ENCODE results near the gene CFAP53. TPM values are rescaled to one million over a fixed set of nuclear protein-coding genes. Genes with fewer than 3 reads are reported as not detected.
"Not testable (repeated sequence)": the region's sequence is repeated elsewhere in the genome, so short reads cannot be mapped to it uniquely, and the experiment has no call there.

Gene CFAP53
- total RNA-seq, 1 donor from 2014 or later = not detected

GRCh38 chr18:50289108-50289443 is 22.8 kb upstream of the CFAP53 start:
- intact Hi-C loops (cut with DNase I) = loop anchor here (10.0 kb wide), 2 partner anchors 804 to 906 kb away; partner anchors contain the start of genes C18orf32 and MEX3C
- no peak for DNase-seq (ENCODE audit: missing footprints)
- ATAC-seq = no peak

GRCh38 chr18:50288348-50289107 is 22.2 kb upstream of the CFAP53 start:
- intact Hi-C loops (cut with DNase I) = loop anchor here (10.0 kb wide), 2 partner anchors 804 to 906 kb away; partner anchors contain the start of genes C18orf32 and MEX3C
- not testable (repeated sequence) for DNase-seq (ENCODE audit: missing footprints); ATAC-seq

GRCh38 chr18:50287441-50288347 is 21.4 kb upstream of the CFAP53 start, which contains the start of gene CXXC1:
Gene CXXC1 (minus strand): TSS chr18:50287692. CDS start chr18:50287589, 103 bp downstream.
- ATAC-seq = peak; percentile 95
- peak; percentile 99 for DNase-seq (ENCODE audit: missing footprints)
- intact Hi-C loops (cut with DNase I) = loop anchor here (2.0 to 10.0 kb wide), 3 partner anchors 87 to 907 kb away; partner anchors contain the start of genes C18orf32, MEX3C and SKA1

- intact Hi-C loops (cut with DNase I) = loop anchor here (2.0 to 10.0 kb wide), 3 partner anchors 88 to 908 kb away; partner anchors contain the start of genes C18orf32, MEX3C and SKA1
These were observed 20.7 kb upstream of the CFAP53 start for GRCh38 chr18:50287028-50287440.

GRCh38 chr18:50286391-50287027 is 20.2 kb upstream of the CFAP53 start:
- DNase-seq (ENCODE audit: missing footprints) (no peak), ATAC-seq (no peak)
- intact Hi-C loops (cut with DNase I) = loop anchor here (2.0 to 10.0 kb wide), 3 partner anchors 88 to 908 kb away; partner anchors contain the start of genes C18orf32, MEX3C and SKA1

More at GRCh38 chr18:50287028-50287440, 20.7 kb upstream of the CFAP53 start:
- ATAC-seq = peak; percentile 4
- DNase-seq (ENCODE audit: missing footprints) = no peak

GRCh38 chr18:50285631-50286321 is 19.5 kb upstream of the CFAP53 start:
- intact Hi-C loops (cut with DNase I) = loop anchor here (2.0 to 10.0 kb wide), 3 partner anchors 89 to 909 kb away; partner anchors contain the start of genes C18orf32, MEX3C and SKA1
- ATAC-seq (no peak), DNase-seq (ENCODE audit: missing footprints) (no peak)

- ATAC-seq (no peak), DNase-seq (ENCODE audit: missing footprints) (no peak)
- intact Hi-C loops (cut with DNase I) = loop anchor here (10.0 kb wide), 2 partner anchors 800 to 910 kb away; partner anchors contain the start of genes C18orf32 and MEX3C
These were observed 18.8 kb upstream of the CFAP53 start for GRCh38 chr18:50285071-50285470.

- peak; percentile 67 for DNase-seq (ENCODE audit: missing footprints)
These were observed 18.1 kb upstream of the CFAP53 start for GRCh38 chr18:50284255-50284885.

GRCh38 chr18:50283469-50284209 is 17.3 kb upstream of the CFAP53 start:
- ATAC-seq = no peak
- peak; percentile 68 for DNase-seq (ENCODE audit: missing footprints)
- intact Hi-C loops (cut with DNase I) = loop anchor here (5.0 to 10.0 kb wide), 3 partner anchors 144 to 911 kb away; partner anchors contain the start of genes C18orf32 and MEX3C

More at GRCh38 chr18:50284255-50284885, 18.1 kb upstream of the CFAP53 start:
- no peak for ATAC-seq
- intact Hi-C loops (cut with DNase I) = loop anchor here (5.0 to 10.0 kb wide), 3 partner anchors 143 to 910 kb away; partner anchors contain the start of genes C18orf32 and MEX3C

- DNase-seq (ENCODE audit: missing footprints) (peak; percentile 70), ATAC-seq (no peak)
- intact Hi-C loops (cut with DNase I) = loop anchor here (5.0 to 10.0 kb wide), 3 partner anchors 145 to 912 kb away; partner anchors contain the start of genes C18orf32 and MEX3C
These were observed 16.4 kb upstream of the CFAP53 start for GRCh38 chr18:50282521-50283335.

- intact Hi-C loops (cut with DNase I) = loop anchor here (1.0 to 10.0 kb wide), 4 partner anchors 14 to 913 kb away; partner anchors contain the start of genes C18orf32 and MEX3C
- no peak for ATAC-seq
These were observed 15.8 kb upstream of the CFAP53 start for GRCh38 chr18:50281972-50282520.

GRCh38 chr18:50281295-50281971 is 15.1 kb upstream of the CFAP53 start, which contains the start of gene MBD1:
Gene MBD1 (minus strand): TSS chr18:50281523. CDS start chr18:50279992, 1,531 bp downstream.
- ATAC-seq = peak; percentile 97
- DNase-seq (ENCODE audit: missing footprints) = peak; percentile 99
- intact Hi-C loops (cut with DNase I) = loop anchor here (1.0 to 10.0 kb wide), 4 partner anchors 13 to 913 kb away; partner anchors contain the start of genes C18orf32 and MEX3C

More at GRCh38 chr18:50281972-50282520, 15.8 kb upstream of the CFAP53 start:
- DNase-seq (ENCODE audit: missing footprints) = no peak

GRCh38 chr18:50280707-50281294 is 14.5 kb upstream of the CFAP53 start:
- DNase-seq (ENCODE audit: missing footprints) (no peak), ATAC-seq (no peak)
- intact Hi-C loops (cut with DNase I) = loop anchor here (1.0 to 10.0 kb wide), 4 partner anchors 12 to 914 kb away; partner anchors contain the start of genes C18orf32 and MEX3C

- ATAC-seq = no peak
- no peak for DNase-seq (ENCODE audit: missing footprints)
- intact Hi-C loops (cut with DNase I) = loop anchor here (5.0 to 10.0 kb wide), 3 partner anchors 148 to 915 kb away; partner anchors contain the start of genes C18orf32 and MEX3C
These were observed 13.5 kb upstream of the CFAP53 start for GRCh38 chr18:50279752-50280151.
